Activated CD8-positive, alpha-beta memory T cell treated with anti-CD3 and anti-CD28 coated beads, Interleukin-2, amount 50 U/mL, for 24 hours (primary cell): ENCODE data around the gene TPSB2.
"Not testable (repeated sequence)": the region's sequence is repeated elsewhere in the genome, so short reads cannot be mapped to it uniquely, and the experiment has no call there.

ENCODE experiments used
- DNase-seq: peaks from one replicate; pipeline ENCODE4 v3.0.0-alpha.2; 2020; ENCODE audit errors: extremely low read depth

Gene TPSB2

GRCh38 chr16:1230084-1230470 lies at the start of gene TPSB2:
TPSB2 (minus strand) TSS chr16:1230184; CDS start chr16:1229951, 233 bp downstream.
- DNase-seq: not testable (repeated sequence)

DNA sequence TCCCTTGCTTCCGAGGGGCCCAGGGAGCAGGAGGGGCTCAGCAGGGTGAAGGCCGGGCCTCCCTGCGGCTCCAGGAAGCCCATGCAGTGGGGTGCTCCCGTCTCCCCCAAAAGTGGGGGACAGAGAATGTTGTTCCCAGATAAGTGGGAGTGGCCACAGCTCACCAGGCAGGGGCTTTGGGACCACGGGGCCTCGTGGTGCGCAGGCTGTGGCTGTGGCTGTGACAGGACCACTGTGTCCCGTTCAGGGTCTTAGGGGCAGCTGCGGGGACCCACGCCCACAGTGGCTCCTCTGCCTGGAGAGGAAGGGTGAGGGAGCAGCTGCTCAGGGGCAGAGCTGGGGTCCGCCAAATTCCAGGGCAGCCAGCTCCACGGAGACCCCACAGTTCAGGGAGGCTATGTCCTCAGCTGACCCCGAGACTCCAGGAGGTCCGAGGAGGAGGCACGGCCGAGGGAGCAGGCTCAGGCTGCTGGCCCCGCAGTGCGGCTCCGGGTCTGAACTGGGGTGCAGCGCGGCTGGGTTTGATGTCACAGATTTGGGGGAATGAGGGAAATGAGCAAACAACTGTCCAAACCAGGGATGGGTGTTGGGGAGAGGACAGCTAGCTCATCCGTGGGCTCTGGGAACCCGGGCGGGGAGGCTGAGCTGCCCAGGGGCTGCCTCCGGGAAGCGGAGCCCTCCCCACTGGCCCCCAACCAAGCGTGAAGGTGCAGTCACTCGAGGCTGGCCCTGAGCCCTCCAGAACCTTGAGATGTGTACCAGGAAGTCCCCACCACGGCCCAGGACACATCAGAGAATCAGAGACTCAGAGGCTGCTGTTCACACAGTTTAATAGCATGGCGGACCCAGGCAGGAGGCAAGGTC lies 49.3 kb upstream of the TPSB2 start:
- DNase-seq: no peak

GRCh38 chr16:1278477-1278876 lies 48.5 kb upstream of the TPSB2 start:
- no peak for DNase-seq

DNA sequence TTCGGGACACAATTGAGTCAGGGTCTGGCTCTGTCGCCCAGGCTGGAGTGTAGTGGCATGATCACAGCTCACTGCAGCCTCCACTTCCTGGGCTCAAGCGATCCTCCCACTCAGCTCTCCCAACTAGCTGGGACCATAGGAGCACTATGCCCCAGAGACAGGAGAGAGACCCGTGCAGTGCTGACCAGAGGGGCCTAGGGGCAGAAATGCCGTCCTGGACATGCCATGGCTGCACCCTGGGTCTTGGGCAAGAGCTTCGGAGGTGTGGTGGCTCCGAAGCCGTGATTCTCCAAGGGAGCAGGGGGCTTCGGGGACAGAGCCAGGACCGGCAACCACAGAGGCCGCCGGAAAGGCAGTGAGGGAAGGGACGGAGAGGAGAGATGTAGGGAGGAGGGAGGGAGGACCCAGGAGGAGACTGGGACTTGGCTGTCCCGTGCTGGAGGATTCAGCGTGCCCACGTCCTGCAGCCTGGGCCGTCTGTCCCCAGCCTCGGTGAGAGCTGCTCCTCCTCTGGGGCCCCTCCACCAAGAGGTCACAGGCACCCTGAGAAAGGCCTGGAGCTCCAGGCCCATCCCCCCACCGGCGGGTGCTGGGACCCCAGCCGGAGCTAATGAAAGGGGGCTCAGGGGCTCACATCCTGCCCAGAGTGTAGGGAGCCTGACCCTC lies 47.8 kb upstream of the TPSB2 start:
- DNase-seq: no peak

DNA sequence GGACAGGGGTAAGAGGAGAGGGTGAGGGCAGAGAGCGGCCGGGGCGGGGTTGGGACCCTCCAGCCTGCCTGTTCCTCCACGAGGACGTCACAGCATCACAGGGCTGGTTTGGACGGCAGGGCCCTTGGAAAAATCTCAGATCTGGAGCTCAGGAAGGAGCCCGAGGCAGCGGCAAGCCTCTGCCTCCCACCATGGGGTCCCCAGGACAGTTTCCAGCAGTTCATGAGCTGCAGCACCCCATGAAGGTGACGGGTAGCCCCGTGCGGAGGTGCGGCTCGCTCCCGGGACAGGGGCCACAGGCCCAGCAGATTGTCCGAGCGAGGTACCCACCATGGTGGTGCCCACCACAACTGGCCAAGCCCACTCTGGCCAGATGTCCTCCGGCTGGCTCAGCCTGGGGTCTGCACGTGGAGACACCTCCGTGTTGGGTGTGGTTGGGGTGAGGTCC lies 47.2 kb upstream of the TPSB2 start:
- no peak for DNase-seq

DNA sequence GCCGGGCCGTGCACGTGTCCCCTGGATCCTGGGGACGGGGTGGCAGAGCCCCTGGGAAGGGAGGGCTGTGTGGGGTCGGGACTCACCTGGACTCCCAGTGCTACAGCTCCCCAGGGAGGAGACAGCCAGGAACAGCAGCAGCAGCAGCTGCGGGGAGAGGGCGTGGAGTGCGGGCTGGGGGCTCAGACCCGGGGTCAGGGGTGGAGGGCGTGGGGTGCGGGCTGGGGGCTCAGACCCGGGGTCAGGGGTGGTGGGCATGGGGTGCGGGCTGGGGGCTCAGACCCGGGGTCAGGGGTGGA lies 46.5 kb upstream of the TPSB2 start:
- DNase-seq: no peak

- no peak for DNase-seq
These were observed 46.0 kb upstream of the TPSB2 start for GRCh38 chr16:1275791-1276579.

DNA sequence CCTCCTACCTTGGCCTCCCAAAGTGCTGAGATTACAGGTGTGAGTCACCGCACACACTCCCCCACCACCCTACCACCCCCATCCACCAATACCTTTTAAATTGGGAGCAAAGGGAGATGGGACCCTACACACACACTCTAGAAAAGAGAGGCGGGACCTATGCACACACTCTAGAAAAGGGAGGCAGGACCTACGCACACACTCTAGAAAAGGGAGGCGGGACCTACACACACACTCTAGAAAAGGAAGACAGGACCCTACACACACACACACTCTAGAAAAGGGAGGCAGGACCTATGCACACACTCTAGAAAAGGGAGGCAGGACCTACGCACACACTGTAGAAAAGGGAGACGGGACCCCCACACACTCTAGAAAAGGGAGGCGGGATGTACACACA lies 44.8 kb upstream of the TPSB2 start:
- DNase-seq: no peak

- DNase-seq: no peak
These were observed 43.8 kb upstream of the TPSB2 start for GRCh38 chr16:1273816-1274215.

- no peak for DNase-seq
These were observed 42.6 kb upstream of the TPSB2 start for GRCh38 chr16:1272453-1273198.

DNA sequence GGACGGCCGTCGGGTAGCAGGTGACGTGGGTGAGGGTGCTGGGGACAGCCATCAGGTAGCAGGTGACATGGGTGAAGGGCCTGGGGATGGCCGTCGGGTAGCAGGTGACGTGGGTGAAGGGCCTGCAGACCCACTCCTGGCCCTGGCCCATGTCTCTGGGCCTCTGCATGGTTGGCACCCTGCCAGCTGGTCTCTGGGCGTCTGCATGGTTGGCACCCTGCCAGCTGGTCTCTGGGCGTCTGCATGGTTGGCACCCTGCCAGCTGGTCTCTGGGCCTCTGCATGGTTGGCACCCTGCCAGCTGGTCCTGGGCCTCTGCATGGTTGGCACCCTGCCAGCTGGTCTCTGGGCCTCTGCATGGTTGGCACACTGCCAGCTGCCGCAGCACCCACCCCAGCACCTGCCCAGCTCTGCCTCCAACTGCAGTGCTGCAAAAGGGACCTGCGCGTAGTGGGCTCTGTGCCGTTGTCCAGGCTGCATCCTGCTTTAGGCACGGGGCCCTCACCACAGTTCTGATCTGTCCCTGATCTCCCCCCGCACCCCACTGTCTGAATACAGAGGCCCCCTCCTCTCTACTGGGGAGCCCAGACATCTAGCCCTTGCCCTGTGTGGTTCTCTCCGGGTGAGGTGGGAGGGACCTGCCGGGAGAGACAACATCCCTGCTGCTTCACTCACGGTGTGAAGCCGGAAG lies 41.9 kb upstream of the TPSB2 start:
- not testable (repeated sequence) for DNase-seq

DNA sequence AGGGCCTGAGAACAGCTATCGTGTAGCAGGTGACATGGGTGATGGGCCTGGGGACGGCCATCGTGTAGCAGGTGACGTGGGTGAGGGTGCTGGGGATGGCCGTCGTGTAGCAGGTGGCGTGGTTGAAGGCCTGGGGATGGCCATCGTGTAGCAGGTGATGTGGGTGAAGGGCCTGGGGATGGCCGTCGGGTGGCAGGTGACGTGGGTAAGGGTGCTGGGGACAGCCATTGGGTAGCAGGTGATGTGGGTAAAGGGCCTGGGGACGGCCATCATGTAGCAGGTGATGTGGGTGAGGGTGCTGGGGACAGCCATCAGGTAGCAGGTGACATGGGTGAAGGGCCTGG lies 41.4 kb upstream of the TPSB2 start:
- DNase-seq: no peak

GRCh38 chr16:1269418-1269817 lies 39.4 kb upstream of the TPSB2 start:
- DNase-seq: not testable (repeated sequence)

GRCh38 chr16:1265826-1266225 lies 35.8 kb upstream of the TPSB2 start:
- no peak for DNase-seq

- DNase-seq: no peak
These were observed 35.2 kb upstream of the TPSB2 start for GRCh38 chr16:1265090-1265630.

- DNase-seq: no peak
These were observed 34.5 kb upstream of the TPSB2 start for GRCh38 chr16:1264345-1265089.

GRCh38 chr16:1263591-1264344 lies 33.8 kb upstream of the TPSB2 start:
- no peak for DNase-seq

GRCh38 chr16:1262846-1263221 lies 32.9 kb upstream of the TPSB2 start:
- DNase-seq: no peak

- no peak for DNase-seq
These were observed 32.3 kb upstream of the TPSB2 start for GRCh38 chr16:1262210-1262845.
